Tibial artery (tissue), 4 donors: ENCODE measurements around the gene MSI2.

Source experiments
- DNase-seq, 2 donors: peaks; one replicate each; pipeline ENCODE4 v3.0.0-alpha.2; 2019
- H3K27ac ChIP-seq, 2 donors: fragments of 200-600 bp; sonication (generic) in 1 of 2; 1 replicate in 1 of 2; 2 replicates in 1 of 2; pipeline ENCODE4 v1.5.1; 2018 to 2019; ENCODE audit warnings: mild to moderate bottlenecking in 1 of 2
- H3K27me3 ChIP-seq, 2 donors: fragments of 200-600 bp; sonication (generic) in 1 of 2; one replicate each; pipeline versions ENCODE4 v1.5.1 to v1.6.0; 2016 to 2019
- H3K36me3 ChIP-seq, 3 donors: fragments of 200-600 bp; sonication (generic) in 2 of 3; one replicate each; pipeline ENCODE4 v1.5.1; 2016 to 2019; ENCODE audit warnings: mild to moderate bottlenecking in 2 of 3
- H3K4me1 ChIP-seq, 4 donors: fragments of 200-600 bp; sonication (generic) in 2 of 4; 1 replicate in 3 of 4; 2 replicates in 1 of 4; pipeline ENCODE4 v1.5.1; 2016 to 2019
- H3K4me3 ChIP-seq, 2 donors: fragments of 200-600 bp; sonication (generic) in 1 of 2; 1 replicate in 1 of 2; 2 replicates in 1 of 2; pipeline ENCODE4 v1.5.1; 2018 to 2019; ENCODE audit warnings: mild to moderate bottlenecking in 2 of 2
- H3K9me3 ChIP-seq, 3 donors: fragments of 200-600 bp; sonication (generic) in 1 of 3; one replicate each; pipeline ENCODE4 v1.5.1; 2016 to 2019
- intact Hi-C: fragments of 100-400 bp; cut with DNase I; formaldehyde crosslinking; loops from one replicate; pipeline ENCODE4 v1.15.0; 2023; ENCODE audit warnings: low total_unique reads
- TF ChIP-seq, protein P1 (sequence below), 2 experiments: fragments of 200-600 bp in 1 of 2; fragments of 450-650 bp in 1 of 2; IDR thresholded peaks; one replicate each; pipeline ENCODE4 v1.5.1; 2017 to 2019; ENCODE audit warnings: antibody characterized with exemption in 2 of 2, mild to moderate bottlenecking in 1 of 2, moderate library complexity in 1 of 2

MSI2 gene

GRCh38 chr17:57318913-57319312 is 62.6 kb downstream of the MSI2 start:
- Histone ChIP-seq H3K36me3 (no peaks in the 10 kb centered on the region), H3K4me3 (no peak overlapping the region), H3K4me1 (no peaks in the 10 kb centered on the region), H3K27ac (no peak overlapping the region), H3K27me3 (no peaks in the 10 kb centered on the region), H3K9me3 (no peaks in the 10 kb centered on the region)
- no peak for DNase-seq
- TF ChIP-seq, protein P1, sequence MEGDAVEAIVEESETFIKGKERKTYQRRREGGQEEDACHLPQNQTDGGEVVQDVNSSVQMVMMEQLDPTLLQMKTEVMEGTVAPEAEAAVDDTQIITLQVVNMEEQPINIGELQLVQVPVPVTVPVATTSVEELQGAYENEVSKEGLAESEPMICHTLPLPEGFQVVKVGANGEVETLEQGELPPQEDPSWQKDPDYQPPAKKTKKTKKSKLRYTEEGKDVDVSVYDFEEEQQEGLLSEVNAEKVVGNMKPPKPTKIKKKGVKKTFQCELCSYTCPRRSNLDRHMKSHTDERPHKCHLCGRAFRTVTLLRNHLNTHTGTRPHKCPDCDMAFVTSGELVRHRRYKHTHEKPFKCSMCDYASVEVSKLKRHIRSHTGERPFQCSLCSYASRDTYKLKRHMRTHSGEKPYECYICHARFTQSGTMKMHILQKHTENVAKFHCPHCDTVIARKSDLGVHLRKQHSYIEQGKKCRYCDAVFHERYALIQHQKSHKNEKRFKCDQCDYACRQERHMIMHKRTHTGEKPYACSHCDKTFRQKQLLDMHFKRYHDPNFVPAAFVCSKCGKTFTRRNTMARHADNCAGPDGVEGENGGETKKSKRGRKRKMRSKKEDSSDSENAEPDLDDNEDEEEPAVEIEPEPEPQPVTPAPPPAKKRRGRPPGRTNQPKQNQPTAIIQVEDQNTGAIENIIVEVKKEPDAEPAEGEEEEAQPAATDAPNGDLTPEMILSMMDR (IDR thresholded peaks at IDR 0.05): no peak
- intact Hi-C loops: no loop called here

GRCh38 chr17:57319806-57320205 is 63.5 kb downstream of the MSI2 start:
- Histone ChIP-seq H3K27me3 (no peaks in the 10 kb centered on the region), H3K4me1 (no peaks in the 10 kb centered on the region), H3K4me3 (no peak overlapping the region), H3K27ac (no peak overlapping the region), H3K9me3 (no peaks in the 10 kb centered on the region), H3K36me3 (no peaks in the 10 kb centered on the region)
- no peak for DNase-seq
- TF ChIP-seq, protein P1 (IDR thresholded peaks at IDR 0.05): no peak
- intact Hi-C loops: no loop called here

GRCh38 chr17:57323391-57323790 is 67.1 kb downstream of the MSI2 start:
- no peak overlapping the region for H3K4me3 ChIP-seq
- intact Hi-C loops: no loop called here
- no peaks in the 10 kb centered on the region for H3K27me3 ChIP-seq
- H3K4me1 ChIP-seq: no peaks in the 10 kb centered on the region
- DNase-seq: no peak
- H3K27ac ChIP-seq: no peak overlapping the region
- no peaks in the 10 kb centered on the region for H3K9me3 ChIP-seq
- H3K36me3 ChIP-seq: no peaks in the 10 kb centered on the region
- TF ChIP-seq, protein P1 (IDR thresholded peaks at IDR 0.05): no peak

GRCh38 chr17:57324060-57324459 is 67.7 kb downstream of the MSI2 start:
- DNase-seq: no peak
- intact Hi-C loops: no loop called here
- peaks cover 0 to 2% (median 0%) of the 10 kb centered on the region in 4 donors for H3K4me1 ChIP-seq
- H3K9me3 ChIP-seq: no peaks in the 10 kb centered on the region
- TF ChIP-seq, protein P1 (IDR thresholded peaks at IDR 0.05): no peak
- H3K27ac ChIP-seq: no peak overlapping the region
- H3K27me3 ChIP-seq: no peaks in the 10 kb centered on the region
- H3K4me3 ChIP-seq: no peak overlapping the region
- no peaks in the 10 kb centered on the region for H3K36me3 ChIP-seq

- no peak overlapping the region for H3K4me3 ChIP-seq
- TF ChIP-seq, protein P1 (IDR thresholded peaks at IDR 0.05): no peak
- no peak for DNase-seq
- peaks cover 0 to 7% (median 2%) of the 10 kb centered on the region in 4 donors for H3K4me1 ChIP-seq
- H3K27ac ChIP-seq: no peak overlapping the region
- H3K36me3 ChIP-seq: no peaks in the 10 kb centered on the region
- H3K9me3 ChIP-seq: no peaks in the 10 kb centered on the region
- intact Hi-C loops: no loop called here
- no peaks in the 10 kb centered on the region for H3K27me3 ChIP-seq
Measured at GRCh38 chr17:57324631-57325030, 68.3 kb downstream of the MSI2 start.

- Histone ChIP-seq H3K4me3 (no peak overlapping the region), H3K9me3 (no peaks in the 10 kb centered on the region), H3K36me3 (no peaks in the 10 kb centered on the region), H3K27ac (no peak overlapping the region), H3K27me3 (no peaks in the 10 kb centered on the region), H3K4me1 (peaks cover 0 to 18% (median 7%) of the 10 kb centered on the region in 4 donors)
- intact Hi-C loops: no loop called here
- TF ChIP-seq, protein P1 (IDR thresholded peaks at IDR 0.05): no peak
- no peak for DNase-seq
Measured at GRCh38 chr17:57326336-57326735, 70.0 kb downstream of the MSI2 start.
